Astrocyte (in vitro differentiated cells and primary cell): Measurements from ENCODE around the gene TAOK2.

Experiments
- CTCF ChIP-seq: IDR thresholded peaks from 2 replicates; pipeline ENCODE4 v1.5.1; 2011; ENCODE audit warnings: low read depth, mild to moderate bottlenecking, inconsistent platforms, low read length, moderate library complexity; ENCODE audit not compliant: insufficient read depth
- EZH2 ChIP-seq: IDR thresholded peaks from 2 replicates; pipeline ENCODE4 v1.6.1; 2012; ENCODE audit warnings: mild to moderate bottlenecking, low read length, inconsistent platforms; ENCODE audit not compliant: insufficient read depth

GRCh38 chr16:29993191-29993902 is 19.7 kb downstream of the TAOK2 start:
- TF ChIP-seq CTCF (no peak), EZH2 (no peak)
